Activated CD4-positive, alpha-beta memory T cell treated with anti-CD3 and anti-CD28 coated beads for 36 hours (primary cell): ENCODE results near the gene CASP5. TPM values are rescaled to one million over a fixed set of nuclear protein-coding genes. Genes with fewer than 3 reads are reported as not detected.
"Not testable (repeated sequence)": the region's sequence is repeated elsewhere in the genome, so short reads cannot be mapped to it uniquely, and the experiment has no call there.

ENCODE experiments used
- CTCF ChIA-PET: fragments of 350-600 bp; sonication (Branson Sonifier 250); formaldehyde crosslinking; loops from one replicate; lab custom pipeline; 2021; ENCODE audit warnings: antibody characterized with exemption, inconsistent platforms; lab: Charles Lee
- POLR2A ChIA-PET: fragments of 350-600 bp; sonication (Branson Sonifier 250); formaldehyde crosslinking; loops from one replicate; lab custom pipeline; 2021; ENCODE audit warnings: antibody characterized with exemption; lab: Charles Lee
- DNase-seq: peaks from one replicate; pipeline ENCODE4 v3.0.0-alpha.2; 2020
- H3K27ac Mint-ChIP-seq: one replicate; pipeline ENCODE4 v1.8.0; 2021; ENCODE audit warnings: mixed read lengths
- H3K27me3 Mint-ChIP-seq: one replicate; pipeline ENCODE4 v1.8.0; 2021; ENCODE audit warnings: mixed read lengths
- H3K36me3 Mint-ChIP-seq: one replicate; pipeline ENCODE4 v1.8.0; 2021; ENCODE audit warnings: mixed read lengths
- H3K4me1 Mint-ChIP-seq: one replicate; pipeline ENCODE4 v1.8.0; 2021; ENCODE audit warnings: low read depth, mixed read lengths
- H3K4me3 Mint-ChIP-seq: one replicate; pipeline ENCODE4 v1.8.0; 2021; ENCODE audit warnings: mild to moderate bottlenecking, mixed read lengths
- H3K9me3 Mint-ChIP-seq: one replicate; pipeline ENCODE4 v1.8.0; 2021; ENCODE audit warnings: mixed read lengths
- intact Hi-C: fragments of 100-400 bp; cut with micrococcal nuclease; formaldehyde crosslinking; loops from one replicate; pipeline ENCODE4 v1.15.1; 2023
- total RNA-seq, 2 experiments: library from RNA; stranded (reverse); gene quantifications; one replicate each; pipeline ENCODE4 v1.2.3, GENCODE V29; 2021

CASP5 gene
- total RNA-seq, 2 experiments from 2014 or later, result not detected

- Mint-ChIP-seq H3K4me3 (no peak overlapping the region), H3K27ac (no peak overlapping the region), H3K36me3 (no peaks in the 10 kb centered on the region), H3K27me3 (no peaks in the 10 kb centered on the region), H3K9me3 (no peaks in the 10 kb centered on the region), H3K4me1 (peaks cover 45% of the 10 kb centered on the region)
- CTCF ChIA-PET, result no interaction called here
- intact Hi-C loops, result loop anchor here (2.0 kb wide), 1 partner anchor 24 kb away; no protein-coding TSS in a partner anchor
- no peak for DNase-seq
- POLR2A ChIA-PET, result no interaction called here
Observed at GRCh38 chr11:105046898-105047579, 24.1 kb upstream of the CASP5 start.

GRCh38 chr11:105045676-105046296, 22.8 kb upstream of the CASP5 start:
- ChIA-PET CTCF (no interaction called here), POLR2A (no interaction called here)
- intact Hi-C loops, result loop anchor here (1.0 to 2.0 kb wide), 4 partner anchors 12 to 340 kb away; no protein-coding TSS in a partner anchor
- H3K27me3 Mint-ChIP-seq, result no peaks in the 10 kb centered on the region
- no peaks in the 10 kb centered on the region for H3K9me3 Mint-ChIP-seq
- peaks cover under 1% of the 10 kb centered on the region for H3K36me3 Mint-ChIP-seq
- peaks cover 54% of the 10 kb centered on the region for H3K4me1 Mint-ChIP-seq
- peak overlapping the region; percentile 77 for H3K4me3 Mint-ChIP-seq
- no peak for DNase-seq
- no peak overlapping the region for H3K27ac Mint-ChIP-seq

- H3K27me3 Mint-ChIP-seq, H3K36me3 Mint-ChIP-seq, CTCF ChIA-PET, POLR2A ChIA-PET, H3K9me3 Mint-ChIP-seq: not testable (repeated sequence)
- intact Hi-C loops, result loop anchor here (1.0 kb wide), 3 partner anchors 12 to 340 kb away; no protein-coding TSS in a partner anchor
- peak; percentile 55 for DNase-seq
- peaks cover 55% of the 10 kb centered on the region for H3K4me1 Mint-ChIP-seq
- peak within 1 kb of the TSS; percentile 71 for H3K27ac Mint-ChIP-seq
- peak within 1 kb of the TSS; percentile 77 for H3K4me3 Mint-ChIP-seq
Observed at GRCh38 chr11:105044557-105045524, 21.9 kb upstream of the CASP5 start, which contains the start of gene CARD16. Gene CARD16, minus strand, starts transcription at chr11:105045335. Its CDS starts 38 bp downstream, at chr11:105045297.

- POLR2A ChIA-PET, result no interaction called here
- Mint-ChIP-seq H3K4me3 (no peak overlapping the region), H3K9me3 (peaks cover 11% of the 10 kb centered on the region), H3K27me3 (no peaks in the 10 kb centered on the region), H3K36me3 (peaks cover 20% of the 10 kb centered on the region), H3K4me1 (peaks cover 55% of the 10 kb centered on the region), H3K27ac (no peak overlapping the region)
- intact Hi-C loops, result no loop called here
- CTCF ChIA-PET, result no interaction called here
- DNase-seq, result no peak
Observed at GRCh38 chr11:105042178-105042577, 19.2 kb upstream of the CASP5 start.

- peaks cover 20% of the 10 kb centered on the region for H3K36me3 Mint-ChIP-seq
Observed at GRCh38 chr11:105040703-105041102, 17.7 kb upstream of the CASP5 start.

GRCh38 chr11:105034813-105035620, 12.0 kb upstream of the CASP5 start, which contains the start of gene CASP1:
Gene CASP1, minus strand, starts transcription at chr11:105035144. Its CDS starts 31 bp downstream, at chr11:105035113.
- peaks cover 26% of the 10 kb centered on the region for H3K36me3 Mint-ChIP-seq
- POLR2A ChIA-PET, result no interaction called here
- peaks cover 11% of the 10 kb centered on the region for H3K9me3 Mint-ChIP-seq
- H3K27ac Mint-ChIP-seq, result peak within 1 kb of the TSS; percentile 94
- H3K27me3 Mint-ChIP-seq, result no peaks in the 10 kb centered on the region
- DNase-seq, result peak; percentile 45
- peak within 1 kb of the TSS; percentile 88 for H3K4me3 Mint-ChIP-seq
- CTCF ChIA-PET, result no interaction called here
- intact Hi-C loops, result loop anchor here (2.0 to 10.0 kb wide), 2 partner anchors 66 to 260 kb away; no protein-coding TSS in a partner anchor
- peaks cover 42% of the 10 kb centered on the region for H3K4me1 Mint-ChIP-seq

More at GRCh38 chr11:105040703-105041102, 17.7 kb upstream of the CASP5 start:
- ChIA-PET POLR2A (no interaction called here), CTCF (no interaction called here)
- Mint-ChIP-seq H3K4me1 (peaks cover 45% of the 10 kb centered on the region), H3K4me3 (no peak overlapping the region), H3K27ac (no peak overlapping the region), H3K27me3 (no peaks in the 10 kb centered on the region), H3K9me3 (peaks cover 11% of the 10 kb centered on the region)
- no peak for DNase-seq
- intact Hi-C loops, result no loop called here

- POLR2A ChIA-PET, H3K27me3 Mint-ChIP-seq, DNase-seq: not testable (repeated sequence)
- Mint-ChIP-seq H3K27ac (peak overlapping the region; percentile 94), H3K9me3 (peaks cover 11% of the 10 kb centered on the region), H3K4me3 (peak overlapping the region; percentile 88), H3K36me3 (peaks cover 27% of the 10 kb centered on the region), H3K4me1 (peaks cover 45% of the 10 kb centered on the region)
- CTCF ChIA-PET, result interaction anchor here (1.1 kb wide), 1 partner anchor 87 kb away, joined by 3 read pairs; no protein-coding TSS in a partner anchor
- intact Hi-C loops, result loop anchor here (2.0 to 10.0 kb wide), 2 partner anchors 66 to 260 kb away; no protein-coding TSS in a partner anchor
Observed at GRCh38 chr11:105034388-105034787, 11.4 kb upstream of the CASP5 start.

GRCh38 chr11:105033781-105034180, 10.8 kb upstream of the CASP5 start:
- Mint-ChIP-seq H3K36me3 (peaks cover 30% of the 10 kb centered on the region), H3K4me1 (peaks cover 51% of the 10 kb centered on the region), H3K9me3 (peaks cover 11% of the 10 kb centered on the region), H3K27me3 (no peaks in the 10 kb centered on the region), H3K27ac (peak overlapping the region; percentile 94), H3K4me3 (peak overlapping the region; percentile 88)
- intact Hi-C loops, result loop anchor here (1.0 to 10.0 kb wide), 4 partner anchors 12 to 261 kb away; partner anchors contain the start of genes CARD16 and CASP4
- no peak for DNase-seq
- ChIA-PET POLR2A (no interaction called here), CTCF (interaction anchor here (1.1 kb wide), 1 partner anchor 87 kb away, joined by 3 read pairs; no protein-coding TSS in a partner anchor)

- Mint-ChIP-seq H3K27me3 (no peaks in the 10 kb centered on the region), H3K36me3 (peaks cover 30% of the 10 kb centered on the region), H3K4me3 (peak overlapping the region; percentile 88), H3K27ac (peak overlapping the region; percentile 94), H3K4me1 (peaks cover 53% of the 10 kb centered on the region), H3K9me3 (peaks cover 9% of the 10 kb centered on the region)
- intact Hi-C loops, result loop anchor here (1.0 to 10.0 kb wide), 3 partner anchors 12 to 261 kb away; partner anchors contain the start of genes CARD16 and CASP4
- ChIA-PET CTCF (interaction anchor here (1.1 kb wide), 1 partner anchor 86 kb away, joined by 3 read pairs; no protein-coding TSS in a partner anchor), POLR2A (no interaction called here)
- no peak for DNase-seq
Observed at GRCh38 chr11:105033343-105033742, 10.4 kb upstream of the CASP5 start.

- CTCF ChIA-PET, result no interaction called here
- intact Hi-C loops, result loop anchor here (2.0 to 10.0 kb wide), 2 partner anchors 64 to 262 kb away; partner anchors contain the start of gene CASP4
- H3K27ac Mint-ChIP-seq, result peak overlapping the region; percentile 39
Observed at GRCh38 chr11:105032495-105032894, 9.5 kb upstream of the CASP5 start.

More at GRCh38 chr11:105032495-105032894, 9.5 kb upstream of the CASP5 start:
- H3K27me3 Mint-ChIP-seq, result no peaks in the 10 kb centered on the region
- H3K4me1 Mint-ChIP-seq, result peaks cover 58% of the 10 kb centered on the region
- peak overlapping the region; percentile 51 for H3K4me3 Mint-ChIP-seq
- peaks cover 30% of the 10 kb centered on the region for H3K36me3 Mint-ChIP-seq
- POLR2A ChIA-PET, result no interaction called here
- no peak for DNase-seq
- H3K9me3 Mint-ChIP-seq, result peaks cover 1% of the 10 kb centered on the region
